H1 (cell line): ENCODE results near the gene DNAJC7. TPM values are rescaled to one million over a fixed set of nuclear protein-coding genes. Genes with fewer than 3 reads are reported as not detected.

ENCODE experiments used
- RAD21 ChIP-seq, 2 experiments: IDR thresholded peaks in 1 of 2; conservative IDR thresholded peaks in 1 of 2; 2 replicates each; pipeline ENCODE4 v1.6.1; 2011; ENCODE audit warnings: low read depth in 2 of 2, low read length in 2 of 2, improper control_type of control experiment in 1 of 2, inconsistent platforms in 1 of 2, mild to moderate bottlenecking in 1 of 2, moderate library complexity in 1 of 2
- polyA plus RNA-seq, 7 experiments: library from polyadenylated mRNA; depleted of rRNA in 3 of 7; stranded (reverse) in 5 of 7; unstranded in 2 of 7; fragments of >200 nt in 5 of 7; fragments of 200-250 nt in 2 of 7; gene quantifications; 1 replicate in 5 of 7; 2 replicates in 1 of 7; 4 replicates in 1 of 7; pipeline versions ENCODE4 v1.2.1 to v1.2.3, GENCODE V29; 2011 to 2013; ENCODE audit warnings: missing spikeins in 2 of 7, mixed read lengths in 2 of 7
- total RNA-seq: library from RNA; stranded (reverse); fragmentation: NEBNext Ultra II Directional; extraction: Animal tissue kit (Norgen Biotek cat#: 25700); gene quantifications from 2 replicates; pipeline ENCODE4 v1.2.1, GENCODE V29; 2021

DNAJC7 gene
- total and polyA plus RNA-seq, 2 of the 8 experiments (the other 6 are each of a cell fraction or from before 2014, with no cell fraction given): 31.0 to 148 TPM

DNA sequence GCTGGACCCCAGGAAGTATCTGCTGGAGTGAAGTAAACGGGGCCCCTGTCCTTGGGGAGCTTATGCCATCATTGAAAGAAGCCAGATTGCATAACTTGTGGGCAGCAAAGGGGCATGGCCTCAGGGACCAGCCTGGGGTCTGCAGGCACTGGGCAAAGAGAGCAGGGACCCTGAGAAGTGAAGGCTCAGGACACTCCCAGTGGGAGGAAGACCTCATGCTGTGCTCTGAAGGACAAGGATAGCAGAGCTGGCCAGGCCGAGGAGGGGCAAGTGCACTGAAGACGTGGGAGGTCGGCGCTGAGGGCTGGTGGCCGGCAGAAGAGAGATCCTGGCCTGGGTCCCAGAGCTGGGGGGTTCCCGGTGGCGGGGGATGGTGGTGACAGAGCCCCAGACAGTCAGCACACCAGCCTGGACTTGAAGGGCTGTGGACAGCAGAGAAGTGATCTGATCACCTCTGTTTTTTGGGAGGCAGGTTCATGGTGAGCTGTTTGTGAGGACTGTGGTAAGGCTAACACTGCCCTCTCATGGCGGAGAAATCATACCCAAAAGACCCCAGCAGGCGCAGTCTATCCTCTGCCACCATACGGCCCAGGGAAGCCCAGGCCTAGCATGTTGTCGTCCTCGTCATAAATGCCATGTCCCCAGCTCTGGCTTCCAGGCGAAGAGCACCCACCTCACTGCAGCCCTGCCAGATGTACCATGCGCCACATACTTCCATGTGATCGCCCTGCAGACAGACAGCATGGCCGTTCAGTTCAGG, 57.7 kb downstream of the DNAJC7 start (continued):
- peak; percentile 78 to 85 for TF ChIP-seq RAD21 (IDR thresholded peaks at IDR 0.05 in 1 of 2, conservative IDR thresholded peaks at IDR 0.05 in 1 of 2; ENCODE audit: low read depth in 2 of 2, low read length in 2 of 2)
